Neural cell (in vitro differentiated cells): ENCODE results near the gene FOXD4L1.
"Not testable (repeated sequence)": the region's sequence is repeated elsewhere in the genome, so short reads cannot be mapped to it uniquely, and the experiment has no call there.

Experiments used
- EZH2 ChIP-seq: fragments of 200-600, 300-800 bp; shearing (Covaris generic), sonication (generic); IDR thresholded peaks from 2 replicates; pipeline ENCODE4 v1.6.1; 2014; ENCODE audit warnings: antibody characterized with exemption, low read length, borderline replicate concordance, mild to moderate bottlenecking; ENCODE audit not compliant: insufficient read depth, poor library complexity, severe bottlenecking
- TF ChIP-seq, protein P1 (sequence below): fragments of 450-650 bp; IDR thresholded peaks from 2 replicates; pipeline ENCODE4 v1.5.1; 2014; ENCODE audit warnings: antibody characterized with exemption, mild to moderate bottlenecking, moderate library complexity; ENCODE audit not compliant: poor library complexity, severe bottlenecking

DNA sequence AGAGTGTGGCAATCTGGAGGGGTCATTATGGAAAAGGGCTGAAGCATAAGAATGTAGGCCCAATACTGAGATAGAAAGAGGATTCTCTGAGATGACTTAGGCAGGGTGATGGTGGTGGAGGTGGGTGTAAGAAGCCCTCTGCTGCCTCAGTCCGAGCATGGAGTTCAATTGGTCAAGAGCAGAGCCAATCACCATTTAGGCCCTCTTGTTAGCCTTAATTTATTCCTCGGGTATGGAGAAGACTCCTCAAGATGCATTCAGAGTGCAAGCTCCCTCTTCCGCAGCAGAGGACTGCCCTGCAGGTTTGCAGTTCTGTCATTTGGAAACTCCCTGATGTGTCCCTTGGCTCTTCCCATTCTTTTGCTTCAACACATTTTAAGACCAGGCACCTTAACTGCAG lies 17.5 kb downstream of the FOXD4L1 start:
- TF ChIP-seq EZH2, result not testable (repeated sequence)
- TF ChIP-seq, protein P1, sequence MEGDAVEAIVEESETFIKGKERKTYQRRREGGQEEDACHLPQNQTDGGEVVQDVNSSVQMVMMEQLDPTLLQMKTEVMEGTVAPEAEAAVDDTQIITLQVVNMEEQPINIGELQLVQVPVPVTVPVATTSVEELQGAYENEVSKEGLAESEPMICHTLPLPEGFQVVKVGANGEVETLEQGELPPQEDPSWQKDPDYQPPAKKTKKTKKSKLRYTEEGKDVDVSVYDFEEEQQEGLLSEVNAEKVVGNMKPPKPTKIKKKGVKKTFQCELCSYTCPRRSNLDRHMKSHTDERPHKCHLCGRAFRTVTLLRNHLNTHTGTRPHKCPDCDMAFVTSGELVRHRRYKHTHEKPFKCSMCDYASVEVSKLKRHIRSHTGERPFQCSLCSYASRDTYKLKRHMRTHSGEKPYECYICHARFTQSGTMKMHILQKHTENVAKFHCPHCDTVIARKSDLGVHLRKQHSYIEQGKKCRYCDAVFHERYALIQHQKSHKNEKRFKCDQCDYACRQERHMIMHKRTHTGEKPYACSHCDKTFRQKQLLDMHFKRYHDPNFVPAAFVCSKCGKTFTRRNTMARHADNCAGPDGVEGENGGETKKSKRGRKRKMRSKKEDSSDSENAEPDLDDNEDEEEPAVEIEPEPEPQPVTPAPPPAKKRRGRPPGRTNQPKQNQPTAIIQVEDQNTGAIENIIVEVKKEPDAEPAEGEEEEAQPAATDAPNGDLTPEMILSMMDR, result not testable (repeated sequence)
